GM18873 (cell line): ENCODE measurements around the gene ADGRA1.
"Not testable (repeated sequence)": the region's sequence is repeated elsewhere in the genome, so short reads cannot be mapped to it uniquely, and the experiment has no call there.

Source experiments
- ATAC-seq: cut with Tn5 transposase; IDR thresholded peaks from one replicate; pipeline ENCODE4 v1.9.1; 2021; ENCODE audit warnings: mild to moderate bottlenecking, moderate library complexity, moderate number of reproducible peaks; ENCODE audit not compliant: unreplicated experiment, low FRiP score

The ADGRA1 gene

DNA sequence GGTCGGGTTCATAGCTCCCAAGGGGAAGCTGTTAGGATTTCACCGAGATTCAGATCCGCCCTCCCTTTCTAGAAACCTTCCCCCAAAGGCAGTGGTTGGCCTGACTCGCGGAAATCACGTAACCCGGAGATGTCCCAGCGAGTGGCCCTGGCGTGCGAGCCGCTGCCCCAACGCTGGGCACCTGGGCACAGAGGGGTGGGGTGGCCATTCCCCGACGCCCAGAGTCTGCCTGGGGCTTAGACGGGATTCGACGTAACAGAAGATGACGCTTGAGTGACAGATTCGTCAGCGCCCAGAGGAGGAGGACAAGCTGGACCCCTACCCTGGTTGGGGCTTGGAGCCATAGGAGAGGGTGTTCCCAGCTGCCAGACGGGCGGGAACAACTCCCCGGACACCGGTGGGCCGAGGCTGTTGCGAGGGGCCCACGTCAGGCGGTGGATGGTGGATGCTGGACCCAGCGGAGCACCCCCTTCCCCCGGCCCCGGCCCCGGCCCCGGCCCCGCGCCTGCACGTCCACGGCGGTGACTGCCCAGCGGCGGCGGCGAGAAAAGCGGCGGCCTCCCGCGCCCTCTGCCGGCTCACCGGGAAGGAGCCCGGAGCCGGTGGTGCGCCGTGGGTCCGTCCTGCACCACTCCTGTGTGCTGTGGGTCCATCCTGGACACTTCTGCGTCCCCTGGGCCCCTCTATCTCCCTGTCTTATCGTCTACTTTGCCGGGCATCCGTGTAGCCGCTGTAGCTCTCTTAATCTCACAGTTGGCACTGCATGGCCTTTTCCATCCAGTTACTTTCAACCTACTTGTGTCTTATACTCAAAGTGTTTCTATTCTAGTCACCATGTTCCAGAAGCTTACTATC is 36.9 kb downstream of the ADGRA1 start:
- ATAC-seq = no peak

DNA sequence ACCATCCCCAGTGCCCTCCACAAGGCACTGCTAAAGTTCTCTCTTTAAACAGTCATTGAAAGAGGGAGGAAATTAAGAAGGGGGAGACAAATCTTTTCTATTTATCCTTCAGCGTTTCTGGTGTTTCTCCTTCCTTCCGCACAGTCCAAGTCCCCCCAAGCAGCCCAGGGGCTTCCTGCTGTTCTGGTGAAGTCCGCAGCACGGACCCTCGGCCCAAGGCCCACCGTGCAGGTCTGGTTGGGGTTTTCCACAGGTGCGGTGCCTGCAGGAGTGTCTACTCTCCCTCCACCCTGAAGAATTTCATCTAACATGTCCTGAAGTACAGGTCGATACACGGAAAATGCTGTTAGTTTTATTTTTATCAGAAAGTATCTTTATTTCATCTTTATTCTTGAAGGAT is 38.2 kb downstream of the ADGRA1 start:
- ATAC-seq = no peak

DNA sequence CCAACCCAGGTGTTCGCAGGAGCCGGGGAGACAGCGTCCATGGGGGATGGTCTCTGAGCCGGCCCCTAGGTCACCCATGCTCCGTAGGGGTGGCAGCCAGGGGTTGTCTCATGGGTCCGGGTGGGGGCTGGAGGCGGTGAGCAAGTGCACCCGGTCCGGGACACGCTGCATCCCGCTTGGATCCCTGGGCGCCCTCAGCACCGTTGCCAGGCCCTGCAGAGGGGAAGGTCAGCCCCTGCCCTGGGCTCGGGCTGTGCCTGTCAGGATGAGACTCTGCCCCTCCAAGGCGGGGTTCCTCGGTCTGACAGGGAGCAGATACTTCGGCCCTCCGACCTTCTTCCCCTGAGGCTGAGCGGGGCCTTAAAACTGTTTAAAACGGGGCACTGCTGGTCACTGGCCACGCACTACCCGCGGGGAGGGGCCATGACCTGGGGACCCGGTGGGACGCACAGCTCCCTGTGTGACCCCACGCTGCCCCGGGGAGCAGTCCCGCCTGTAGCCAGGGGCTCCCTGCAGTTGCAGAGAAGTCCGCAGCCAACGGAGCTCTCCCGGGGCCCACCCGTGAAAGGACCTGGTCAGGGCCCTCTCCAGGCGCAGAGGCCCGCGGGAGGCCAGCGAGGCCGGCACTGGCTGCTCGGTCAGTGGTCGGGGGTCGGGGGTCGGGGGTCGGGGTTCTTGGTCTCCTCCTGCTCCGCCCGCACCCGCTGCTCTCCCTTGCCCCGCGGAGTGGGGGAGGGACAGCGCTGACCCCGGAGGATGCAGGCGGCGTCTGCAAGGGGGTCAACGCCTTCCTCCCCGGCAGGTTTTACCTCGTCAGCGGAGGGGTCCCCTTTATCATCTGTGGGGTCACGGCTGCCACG is 38.9 kb downstream of the ADGRA1 start:
- no peak for ATAC-seq

DNA sequence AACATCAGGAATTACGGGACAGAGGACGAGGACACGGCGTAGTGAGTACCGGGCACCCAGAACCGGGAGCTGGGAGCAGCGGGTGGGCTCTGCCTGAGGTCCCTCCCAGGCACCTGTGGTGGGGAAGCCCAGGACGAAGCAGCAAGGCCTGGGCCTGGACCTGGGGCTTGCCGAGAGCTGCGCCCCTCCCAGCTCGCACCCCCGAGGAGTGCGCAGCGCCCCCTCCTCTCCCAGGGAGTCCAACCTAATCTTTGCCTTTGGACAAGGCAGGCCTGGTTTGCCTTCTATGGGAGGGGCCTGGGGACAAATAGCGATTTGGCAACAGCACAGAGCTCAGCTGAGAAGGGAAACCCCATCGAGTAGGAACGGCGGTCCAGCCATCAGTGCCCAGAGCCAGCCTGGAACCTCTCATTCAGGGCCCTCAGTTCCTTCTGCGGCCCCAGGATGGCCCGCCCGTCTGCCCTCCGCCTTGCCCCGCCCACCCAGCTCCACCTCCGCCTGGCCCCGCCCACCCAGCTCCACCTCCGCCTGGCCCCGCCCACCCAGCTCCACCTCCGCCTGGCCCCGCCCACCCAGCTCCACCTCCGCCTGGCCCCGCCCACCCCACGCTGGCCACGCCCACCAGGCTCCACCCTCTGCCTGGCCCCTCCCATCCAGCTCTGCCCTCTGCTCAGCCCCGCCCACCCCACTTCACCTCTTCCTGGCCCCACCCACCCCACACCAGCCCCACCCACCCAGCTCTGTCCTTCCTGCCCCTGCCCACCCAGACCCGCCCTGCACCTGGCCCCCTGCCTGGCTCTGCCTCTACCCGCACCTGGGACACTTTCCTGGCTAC is 39.8 kb downstream of the ADGRA1 start:
- no peak for ATAC-seq

DNA sequence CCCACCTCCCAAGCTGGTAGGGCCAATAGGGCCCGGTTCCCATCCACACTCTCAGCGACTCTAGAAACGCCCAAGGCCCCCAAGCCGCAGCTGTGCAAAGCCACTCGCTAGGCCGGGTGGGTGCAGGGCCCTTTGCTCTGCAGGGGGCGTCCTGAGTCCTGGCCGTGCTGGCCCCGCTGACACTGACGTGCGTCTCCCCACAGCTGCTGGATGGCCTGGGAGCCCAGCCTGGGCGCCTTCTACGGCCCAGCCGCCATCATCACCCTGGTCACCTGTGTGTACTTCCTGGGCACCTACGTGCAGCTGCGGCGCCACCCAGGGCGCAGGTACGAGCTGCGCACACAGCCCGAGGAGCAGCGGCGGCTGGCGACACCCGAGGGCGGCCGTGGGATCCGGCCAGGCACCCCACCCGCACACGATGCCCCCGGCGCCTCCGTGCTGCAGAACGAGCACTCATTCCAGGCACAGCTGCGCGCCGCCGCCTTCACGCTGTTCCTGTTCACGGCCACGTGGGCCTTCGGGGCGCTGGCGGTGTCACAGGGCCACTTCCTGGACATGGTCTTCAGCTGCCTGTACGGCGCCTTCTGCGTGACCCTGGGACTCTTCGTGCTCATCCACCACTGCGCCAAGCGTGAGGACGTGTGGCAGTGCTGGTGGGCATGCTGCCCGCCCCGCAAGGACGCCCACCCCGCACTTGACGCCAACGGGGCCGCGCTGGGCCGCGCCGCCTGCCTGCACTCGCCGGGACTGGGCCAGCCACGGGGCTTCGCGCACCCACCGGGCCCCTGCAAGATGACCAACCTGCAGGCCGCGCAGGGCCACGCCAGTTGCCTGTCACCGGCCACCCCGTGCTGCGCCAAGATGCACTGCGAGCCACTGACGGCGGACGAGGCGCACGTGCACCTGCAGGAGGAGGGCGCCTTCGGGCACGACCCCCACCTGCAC is 40.7 kb downstream of the ADGRA1 start:
- ATAC-seq = no peak

DNA sequence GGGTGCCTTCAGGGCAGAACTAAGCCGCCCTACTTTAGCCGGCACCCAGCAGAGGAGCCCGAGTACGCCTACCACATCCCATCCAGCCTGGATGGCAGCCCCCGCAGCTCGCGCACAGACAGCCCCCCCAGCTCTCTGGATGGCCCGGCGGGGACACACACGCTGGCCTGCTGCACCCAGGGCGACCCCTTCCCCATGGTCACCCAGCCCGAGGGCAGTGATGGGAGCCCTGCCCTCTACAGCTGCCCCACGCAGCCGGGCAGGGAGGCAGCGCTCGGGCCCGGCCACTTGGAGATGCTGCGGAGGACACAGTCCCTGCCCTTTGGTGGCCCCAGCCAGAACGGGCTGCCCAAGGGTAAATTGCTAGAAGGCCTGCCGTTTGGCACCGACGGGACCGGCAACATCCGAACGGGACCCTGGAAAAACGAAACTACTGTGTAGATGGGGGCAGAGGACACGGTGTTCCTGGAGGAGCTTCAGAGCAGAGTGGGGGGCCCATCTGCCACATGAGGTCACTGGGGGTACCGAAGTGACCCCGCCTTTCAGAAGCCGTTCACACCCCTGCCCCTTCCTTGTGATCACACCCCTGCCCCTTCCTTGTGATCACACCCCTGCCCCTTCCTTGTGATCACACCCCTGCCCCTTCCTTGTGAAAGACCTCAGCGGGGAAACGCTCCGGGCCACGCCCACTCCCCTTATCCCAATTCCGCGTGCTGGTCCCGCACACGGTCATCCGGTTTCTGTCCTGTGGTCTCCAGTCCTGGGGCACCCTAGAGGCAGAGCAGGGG is 41.5 kb downstream of the ADGRA1 start:
- ATAC-seq = no peak

DNA sequence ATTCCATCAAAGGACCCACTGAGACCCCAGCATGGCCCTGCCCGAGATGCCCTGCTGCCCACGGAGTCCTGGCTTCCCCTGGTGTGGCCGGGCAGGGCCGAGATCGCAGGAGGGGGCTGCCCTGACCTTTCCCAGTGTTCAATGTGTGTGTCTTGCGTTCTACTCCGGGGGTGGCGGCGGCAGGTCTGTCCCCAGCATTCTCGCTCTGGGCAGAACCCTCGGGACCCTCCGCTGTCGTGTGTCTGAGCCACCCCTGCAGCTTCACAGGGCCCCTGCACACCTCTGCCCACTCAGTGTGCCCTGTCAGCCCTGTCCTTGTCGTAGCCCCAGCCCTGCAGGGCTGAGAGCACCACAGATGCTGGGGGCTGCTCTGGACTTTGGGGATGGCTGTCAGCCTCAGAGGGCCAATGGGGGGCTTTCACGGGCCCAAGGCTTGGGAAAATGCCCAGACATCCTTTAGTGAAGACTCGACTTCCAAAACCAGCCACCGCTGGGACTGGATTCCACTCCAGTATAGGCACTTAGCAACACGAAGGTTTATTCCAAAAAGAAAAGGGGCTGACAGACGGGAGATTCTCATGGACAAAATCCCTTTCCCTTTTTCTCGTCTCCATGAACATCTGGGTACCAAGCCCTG is 42.3 kb downstream of the ADGRA1 start:
- no peak for ATAC-seq

DNA sequence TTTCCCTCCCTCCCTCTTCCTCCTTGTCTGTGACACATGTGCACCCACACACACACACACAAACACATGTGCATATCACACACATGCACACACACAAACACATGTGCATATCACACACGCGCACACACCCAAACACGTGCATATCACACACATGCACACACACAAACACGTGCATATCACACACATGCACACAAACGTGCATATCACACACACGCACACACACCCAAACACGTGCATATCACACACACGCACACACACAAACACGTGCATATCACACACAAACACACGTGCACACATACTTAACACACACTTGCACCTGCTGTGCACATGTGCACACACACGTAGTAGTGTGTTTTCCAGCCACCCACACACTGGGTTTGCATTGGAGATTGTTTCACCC is 42.9 kb downstream of the ADGRA1 start:
- no peak for ATAC-seq

DNA sequence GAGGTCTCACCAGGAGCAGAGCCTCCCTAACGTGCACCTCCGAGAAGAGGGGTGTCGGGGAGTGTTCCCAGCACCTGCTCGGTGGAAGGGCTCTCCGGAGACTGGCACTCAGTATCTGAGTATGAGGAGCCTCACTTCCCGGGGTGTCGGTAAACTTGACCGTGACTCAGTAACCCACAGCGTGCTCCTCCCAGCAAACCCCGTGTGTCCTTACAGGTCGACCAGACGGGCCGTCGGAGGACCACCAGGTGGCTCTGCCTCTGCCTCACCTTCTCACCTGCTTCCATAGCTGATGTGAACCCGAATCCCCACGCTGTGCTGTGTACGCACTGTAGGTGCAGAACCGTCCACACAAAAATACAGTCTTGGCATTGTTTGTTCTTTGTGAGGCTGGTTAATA is 43.3 kb downstream of the ADGRA1 start:
- no peak for ATAC-seq

DNA sequence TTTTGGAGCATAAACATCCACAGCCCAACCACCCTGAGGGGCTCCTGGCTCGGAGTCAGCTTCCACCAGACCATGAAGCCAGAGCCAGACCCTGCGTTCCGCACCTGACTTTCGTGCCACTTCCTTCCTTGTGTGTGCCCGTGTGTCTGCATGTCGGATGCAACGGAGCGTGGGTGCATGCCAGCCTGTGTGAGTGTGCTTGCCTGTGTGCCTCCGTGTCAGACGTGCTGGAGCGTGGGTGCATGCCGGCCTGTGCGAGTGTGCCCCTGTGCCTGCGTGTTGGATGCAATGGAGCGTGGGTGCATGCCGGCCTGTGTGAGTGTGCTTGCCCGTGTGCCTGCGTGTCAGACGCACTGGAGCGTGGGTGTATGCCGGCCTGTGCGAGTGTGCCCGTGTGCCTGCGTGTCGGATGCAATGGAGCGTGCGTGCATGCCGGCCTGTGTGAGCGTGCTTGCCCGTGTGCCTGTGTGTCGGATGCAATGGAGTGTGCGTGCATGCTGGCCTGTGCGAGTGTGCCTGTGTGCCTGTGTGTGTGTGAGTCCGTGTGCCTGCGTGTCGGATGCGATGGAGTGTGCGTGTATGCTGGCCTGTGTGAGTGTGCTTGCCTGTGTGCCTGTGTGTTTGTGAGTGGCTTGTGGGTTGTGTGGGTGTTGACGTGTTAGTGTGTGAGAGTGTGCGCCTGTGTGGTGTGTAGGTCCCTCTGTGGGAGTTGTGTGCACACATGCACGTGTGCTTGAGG is 44.2 kb downstream of the ADGRA1 start:
- ATAC-seq = no peak

DNA sequence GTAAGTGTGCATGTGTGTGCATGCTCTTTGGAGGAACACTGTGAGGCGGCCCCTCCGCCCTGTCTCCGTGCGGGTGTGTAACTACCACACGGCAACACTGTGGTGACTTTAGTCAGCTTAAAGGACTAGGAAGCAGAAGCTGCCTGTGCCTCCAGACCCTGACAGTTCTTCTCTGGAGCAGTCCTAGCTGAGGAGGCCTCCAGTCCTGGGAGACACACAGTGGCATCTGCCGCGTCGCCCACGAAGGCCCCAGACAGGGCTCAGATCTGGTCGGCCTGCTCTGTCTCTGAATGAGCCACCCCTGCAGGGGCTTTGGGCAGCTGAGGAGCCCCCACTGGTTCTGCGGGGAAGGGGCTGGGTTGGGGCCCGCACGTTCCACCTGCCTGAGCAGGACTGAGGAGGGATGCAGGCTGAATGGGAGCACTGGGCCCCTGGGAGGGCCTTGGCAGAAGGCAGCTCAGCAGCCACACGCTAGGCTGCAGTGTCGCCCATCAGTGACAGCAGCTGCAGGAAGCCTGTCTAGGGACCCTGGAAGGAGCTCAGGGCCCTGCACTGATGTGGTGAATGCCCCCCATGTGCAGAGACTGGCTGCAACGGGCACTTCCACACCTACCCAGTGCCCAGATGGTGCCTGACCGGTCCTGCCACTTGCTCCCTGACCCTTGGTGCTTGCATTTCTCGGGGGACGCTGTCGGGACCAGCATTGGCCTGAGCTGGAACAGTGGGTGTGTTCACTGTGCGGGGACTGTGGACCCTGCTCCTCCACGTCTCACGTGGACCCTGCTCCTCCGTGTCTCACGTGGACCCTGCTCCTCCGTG is 45.0 kb downstream of the ADGRA1 start:
- no peak for ATAC-seq

DNA sequence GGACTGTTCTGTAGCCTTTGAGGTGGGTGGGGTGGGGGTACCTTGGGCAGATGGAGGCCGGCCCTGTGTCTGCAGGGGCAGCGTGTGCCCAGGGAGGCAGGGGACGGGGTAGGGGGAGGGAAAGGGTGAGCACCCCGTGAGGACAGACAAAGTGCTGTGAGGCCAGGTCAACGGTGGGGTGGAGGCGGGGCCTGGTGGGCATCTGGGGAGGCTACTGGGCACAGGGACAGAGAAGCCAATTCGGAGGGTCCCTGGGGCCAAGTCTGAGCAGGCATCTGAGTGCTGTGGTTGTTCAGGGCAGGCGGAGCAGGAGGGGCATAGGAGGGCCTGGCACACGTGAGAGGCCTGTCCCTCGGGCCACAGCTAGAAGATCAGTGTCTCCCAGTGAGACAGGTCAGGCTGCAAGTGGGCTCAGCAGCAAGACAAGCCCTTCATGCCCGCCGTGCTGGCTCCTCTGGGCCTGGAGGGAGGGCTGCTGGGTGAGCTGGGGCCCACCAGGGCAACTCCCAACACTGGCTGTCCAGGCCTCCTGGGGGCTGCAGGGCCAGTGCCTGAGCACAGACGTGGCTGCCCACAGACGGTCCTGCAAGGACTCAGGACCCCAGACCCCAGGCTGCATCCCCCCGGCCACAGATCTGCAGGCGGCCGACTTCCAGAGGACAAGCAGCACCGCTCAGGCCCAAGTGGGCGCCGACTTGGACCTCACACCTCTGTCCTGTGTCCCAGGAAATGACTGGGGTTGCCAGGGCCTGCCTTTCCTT is 45.9 kb downstream of the ADGRA1 start:
- no peak for ATAC-seq

DNA sequence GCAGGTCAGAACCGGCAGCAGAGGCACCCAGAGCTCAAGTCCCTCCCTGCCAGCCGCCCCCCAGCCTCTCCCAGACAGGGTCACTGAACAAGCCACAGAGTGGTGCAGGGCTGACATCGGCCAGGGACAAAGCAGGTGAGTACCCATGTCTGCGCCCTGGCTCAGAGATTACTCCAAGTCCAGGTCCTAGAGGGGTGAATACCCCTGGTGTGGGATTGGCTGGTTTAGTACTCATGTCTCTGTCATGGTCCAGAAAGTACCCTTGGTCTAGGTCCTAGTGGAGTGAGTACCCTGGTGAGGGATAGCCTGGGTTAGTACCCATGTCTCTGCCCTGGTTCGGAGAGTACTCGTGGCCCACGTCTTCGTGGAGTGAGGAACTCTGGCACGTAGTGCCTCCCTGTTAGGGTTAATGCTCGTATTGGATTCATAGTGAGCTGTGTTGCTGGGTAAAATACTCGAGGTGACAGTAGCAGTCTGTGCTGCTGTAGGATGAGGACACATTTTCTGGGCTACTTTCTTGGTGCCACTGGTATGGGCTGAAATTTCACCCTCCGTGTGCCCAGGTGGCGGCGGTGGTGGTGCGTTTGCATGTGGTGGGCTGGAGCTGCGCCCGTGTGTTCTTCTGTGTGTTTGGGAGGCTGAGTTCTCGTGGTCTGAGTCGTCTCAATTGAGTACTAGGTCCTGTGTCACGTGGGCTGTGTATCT is 46.8 kb downstream of the ADGRA1 start:
- ATAC-seq = no peak

DNA sequence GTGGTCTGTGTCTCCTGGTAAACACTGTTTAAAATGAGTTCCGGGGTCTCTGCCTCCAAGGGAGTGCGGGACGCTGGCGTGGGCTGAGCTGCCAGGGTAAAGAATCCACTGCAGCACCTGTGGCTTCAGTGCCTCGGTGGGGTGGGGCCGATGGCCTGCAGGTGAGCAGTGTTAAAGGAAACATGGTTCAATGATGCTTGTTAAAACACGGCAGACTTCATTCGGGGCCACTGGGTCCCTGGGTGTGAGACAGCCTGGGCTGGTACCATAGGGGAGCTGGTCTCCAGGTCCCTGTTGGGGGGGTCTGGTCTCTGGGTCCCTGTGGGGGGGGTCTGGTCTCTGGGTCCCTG is 47.4 kb downstream of the ADGRA1 start:
- no peak for ATAC-seq

DNA sequence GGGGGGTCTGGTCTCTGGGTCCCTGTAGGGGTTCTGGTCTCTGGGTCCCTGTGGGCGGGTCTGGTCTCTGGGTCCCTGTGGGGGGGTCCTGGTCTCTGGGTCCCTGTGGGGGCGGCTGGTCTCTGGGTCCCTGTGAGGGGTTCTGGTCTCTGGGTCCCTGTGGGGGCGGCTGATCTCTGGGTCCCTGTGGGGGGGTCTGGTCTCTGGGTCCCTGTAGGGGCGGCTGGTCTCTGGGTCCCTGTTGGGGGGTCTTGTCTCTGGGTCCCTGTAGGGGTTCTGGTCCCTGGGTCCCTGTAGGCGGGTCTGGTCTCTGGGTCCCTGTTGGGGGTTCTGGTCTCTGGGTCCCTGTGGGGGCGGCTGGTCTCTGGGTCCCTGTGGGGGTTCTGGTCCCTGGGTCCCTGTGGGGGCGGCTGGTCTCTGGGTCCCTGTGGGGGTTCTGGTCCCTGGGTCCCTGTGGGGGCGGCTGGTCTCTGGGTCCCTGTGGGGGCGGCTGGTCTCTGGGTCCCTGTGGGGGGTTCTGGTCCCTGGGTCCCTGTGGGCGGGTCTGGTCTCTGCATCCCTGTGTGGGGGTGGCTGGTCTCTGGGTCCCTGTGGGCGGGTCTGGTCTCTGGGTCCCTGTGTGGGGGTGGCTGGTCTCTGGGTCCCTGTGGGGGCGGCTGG is 49.9 kb downstream of the ADGRA1 start:
- ATAC-seq = not testable (repeated sequence)
